AG08395 (cell line): Measurements from ENCODE around the gene AJUBA.
A peak's percentile ranks its signal among the peaks of the same experiment; 100 is the strongest.
"Not testable (repeated sequence)": the region's sequence is repeated elsewhere in the genome, so short reads cannot be mapped to it uniquely, and the experiment has no call there.

ENCODE experiments used
- DNase-seq: peaks from one replicate; pipeline ENCODE4 v3.0.0; 2012; ENCODE audit warnings: mixed read lengths, low spot score

The AJUBA gene

GRCh38 chr14:22979748-22980392 lies 2.5 kb downstream of the AJUBA start:
- no peak for DNase-seq

GRCh38 chr14:22978981-22979671 lies 3.2 kb downstream of the AJUBA start:
- DNase-seq: no peak

GRCh38 chr14:22978487-22978837 lies 3.9 kb downstream of the AJUBA start:
- DNase-seq: no peak

- peak; percentile 91 for DNase-seq
Observed at GRCh38 chr14:22977684-22978486, 4.5 kb downstream of the AJUBA start.

GRCh38 chr14:22977434-22977683 lies 5.0 kb downstream of the AJUBA start:
- no peak for DNase-seq

GRCh38 chr14:22976620-22977433 lies 5.5 kb downstream of the AJUBA start:
- no peak for DNase-seq

- DNase-seq: no peak
Observed at GRCh38 chr14:22974530-22975313, 7.6 kb downstream of the AJUBA start.

GRCh38 chr14:22973217-22974032 lies 8.9 kb downstream of the AJUBA start:
- DNase-seq: peak; percentile 67

- no peak for DNase-seq
Observed at GRCh38 chr14:22972313-22972930, 9.9 kb downstream of the AJUBA start.

GRCh38 chr14:22971152-22971551 lies 11.2 kb downstream of the AJUBA start:
- no peak for DNase-seq

GRCh38 chr14:22966783-22967269 lies 15.5 kb downstream of the AJUBA start:
- DNase-seq: no peak

GRCh38 chr14:22965916-22966782 lies 16.2 kb downstream of the AJUBA start:
- DNase-seq: not testable (repeated sequence)

GRCh38 chr14:22962061-22962676 lies 20.2 kb downstream of the AJUBA start:
- DNase-seq: no peak

GRCh38 chr14:22955702-22956569 lies 26.4 kb downstream of the AJUBA start:
- DNase-seq: no peak

- DNase-seq: no peak
Observed at GRCh38 chr14:22952418-22952817, 29.9 kb downstream of the AJUBA start.

- DNase-seq: not testable (repeated sequence)
Observed at GRCh38 chr14:22951795-22952194, 30.6 kb downstream of the AJUBA start.

- no peak for DNase-seq
Observed at GRCh38 chr14:22945642-22946041, 36.7 kb downstream of the AJUBA start.

- no peak for DNase-seq
Observed at GRCh38 chr14:22939684-22940083, 42.7 kb downstream of the AJUBA start.
